ENCODE results near the gene RNF19B.

RNF19B gene

GRCh38 chr1:32948390-32948722, 16.3 kb downstream of the RNF19B start:
- no peak for TF ChIP-seq CTCF (conservative IDR thresholded peaks at IDR 0.05; ENCODE audit: low read depth, low read length)
- DNase-seq (ENCODE audit: low read depth): no peak
- no peak overlapping the region for H3K4me3 ChIP-seq (ENCODE audit: low read length)

- no peak overlapping the region for H3K4me3 ChIP-seq (ENCODE audit: low read length)
- TF ChIP-seq CTCF (conservative IDR thresholded peaks at IDR 0.05; ENCODE audit: low read depth, low read length): no peak
- no peak for DNase-seq (ENCODE audit: low read depth)
Observed at GRCh38 chr1:32947669-32948389, 16.8 kb downstream of the RNF19B start.

GRCh38 chr1:32946413-32946812, 18.2 kb downstream of the RNF19B start:
- no peak for TF ChIP-seq CTCF (conservative IDR thresholded peaks at IDR 0.05; ENCODE audit: low read depth, low read length)
- H3K4me3 ChIP-seq (ENCODE audit: low read length): no peak overlapping the region
- DNase-seq (ENCODE audit: low read depth): no peak

GRCh38 chr1:32944180-32944579, 20.4 kb downstream of the RNF19B start:
- no peak for DNase-seq (ENCODE audit: low read depth)
- H3K4me3 ChIP-seq (ENCODE audit: low read length): no peak overlapping the region
- no peak for TF ChIP-seq CTCF (conservative IDR thresholded peaks at IDR 0.05; ENCODE audit: low read depth, low read length)

GRCh38 chr1:32939655-32940371, 24.8 kb downstream of the RNF19B start:
- no peak overlapping the region for H3K4me3 ChIP-seq (ENCODE audit: low read length)

GRCh38 chr1:32937061-32937460, 27.5 kb downstream of the RNF19B start:
- DNase-seq (ENCODE audit: low read depth): no peak
- TF ChIP-seq CTCF (conservative IDR thresholded peaks at IDR 0.05; ENCODE audit: low read depth, low read length): no peak
- H3K4me3 ChIP-seq (ENCODE audit: low read length): no peak overlapping the region

More at GRCh38 chr1:32939655-32940371, 24.8 kb downstream of the RNF19B start:
- DNase-seq (ENCODE audit: low read depth): no peak
- TF ChIP-seq CTCF (conservative IDR thresholded peaks at IDR 0.05; ENCODE audit: low read depth, low read length): no peak

GRCh38 chr1:32934535-32934934, 30.1 kb downstream of the RNF19B start:
- no peak overlapping the region for H3K4me3 ChIP-seq (ENCODE audit: low read length)
- DNase-seq (ENCODE audit: low read depth): no peak
- no peak for TF ChIP-seq CTCF (conservative IDR thresholded peaks at IDR 0.05; ENCODE audit: low read depth, low read length)
